Gastrocnemius medialis (tissue), 4 donors: ENCODE results near the gene ADGRL3.

ENCODE experiments used
- CTCF ChIP-seq, 5 experiments: fragments of 450-650 bp in 3 of 5; fragments of 200-600 bp in 2 of 5; sonication (generic) in 2 of 5; IDR thresholded peaks in 4 of 5; conservative IDR thresholded peaks in 1 of 5; 1 replicate in 4 of 5; 2 replicates in 1 of 5; pipeline ENCODE4 v1.5.1; 2016 to 2019; ENCODE audit warnings: antibody characterized with exemption in 5 of 5, mild to moderate bottlenecking in 3 of 5, moderate library complexity in 3 of 5
- POLR2A ChIP-seq, 2 donors: fragments of 450-650 bp; IDR thresholded peaks; one replicate each; pipeline ENCODE4 v1.6.1; 2017; ENCODE audit warnings: antibody characterized with exemption in 2 of 2, mild to moderate bottlenecking in 2 of 2, moderate library complexity in 2 of 2

- TF ChIP-seq CTCF (IDR thresholded peaks at IDR 0.05 in 4 of 5, conservative IDR thresholded peaks at IDR 0.05 in 1 of 5) (no peak), POLR2A (IDR thresholded peaks at IDR 0.05) (no peak)
These were observed 430.4 kb downstream of the ADGRL3 start for GRCh38 chr4:61630548-61630947.
